Mucosa of rectum (tissue), 2 donors: ENCODE results near the gene PLCB4.

Experiments used
- H3K27ac ChIP-seq, 2 donors: one replicate each; pipeline ENCODE4 v1.7.0; 2013; ENCODE audit warnings: inconsistent platforms in 2 of 2, low read depth in 2 of 2, low read length in 2 of 2
- H3K27me3 ChIP-seq, 2 donors: one replicate each; pipeline ENCODE4 v1.7.0; 2013; ENCODE audit warnings: low read length in 2 of 2; ENCODE audit not compliant: control insufficient read depth in 2 of 2, insufficient read depth in 2 of 2
- H3K36me3 ChIP-seq, 2 donors: one replicate each; pipeline ENCODE4 v1.7.0; 2013; ENCODE audit warnings: low read length in 2 of 2; ENCODE audit not compliant: control insufficient read depth in 2 of 2, insufficient read depth in 2 of 2
- H3K4me1 ChIP-seq, 2 donors: one replicate each; pipeline ENCODE4 v1.7.0; 2013; ENCODE audit warnings: low read length in 2 of 2, mild to moderate bottlenecking in 1 of 2; ENCODE audit not compliant: control insufficient read depth in 2 of 2, insufficient read depth in 2 of 2
- H3K4me3 ChIP-seq, 2 donors: one replicate each; pipeline ENCODE4 v1.7.0; 2013; ENCODE audit warnings: low read length in 2 of 2
- H3K9ac ChIP-seq, 2 donors: one replicate each; pipeline ENCODE4 v1.7.0; 2013; ENCODE audit warnings: low read length in 2 of 2, low read depth in 1 of 2, mild to moderate bottlenecking in 1 of 2
- H3K9me3 ChIP-seq, 2 donors: one replicate each; pipeline ENCODE4 v1.7.0; 2013; ENCODE audit warnings: low read length in 2 of 2; ENCODE audit not compliant: control insufficient read depth in 2 of 2
- donor health status: healthy.
- donor health status: Normal muscosa, but diverticular disease.

Gene PLCB4

DNA sequence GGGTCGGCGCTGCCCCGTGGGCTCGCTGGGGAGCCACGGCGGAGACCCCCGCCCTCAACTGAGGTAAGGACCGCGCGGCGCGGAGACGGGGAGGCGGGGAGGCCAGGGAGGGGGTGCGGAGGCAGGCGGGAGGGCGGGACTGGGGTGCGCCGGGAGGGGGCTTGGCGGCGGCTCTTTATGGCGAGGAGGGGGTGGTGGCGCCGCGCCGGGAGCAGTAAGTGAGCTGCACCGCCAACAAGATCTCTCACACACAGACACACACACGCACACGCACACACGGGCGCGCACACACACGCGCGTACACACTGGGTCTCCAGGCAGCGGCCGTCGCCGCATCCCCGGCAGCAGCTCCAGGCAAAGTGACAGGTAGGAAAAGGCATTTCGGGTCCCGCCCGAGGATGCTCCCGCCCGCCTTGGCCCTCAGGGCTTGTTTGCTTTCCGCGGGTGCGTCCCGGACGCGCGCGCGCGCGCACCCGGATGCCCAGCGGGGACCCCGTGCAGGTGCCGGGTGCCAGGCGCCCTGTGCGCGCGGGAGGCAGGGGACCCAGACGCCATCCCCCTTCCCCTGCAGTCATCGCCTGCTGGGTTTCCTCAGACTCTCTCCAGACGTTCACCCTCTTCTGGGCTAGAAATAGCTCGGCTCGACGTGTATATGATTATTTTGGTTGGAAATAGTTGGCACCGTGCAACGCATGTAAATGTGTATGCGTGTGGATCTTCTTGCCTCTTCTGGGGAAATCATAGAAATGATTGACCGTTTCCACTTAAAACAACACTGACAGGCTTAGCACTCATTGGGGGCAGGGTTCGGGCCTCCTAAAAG, at the start of gene PLCB4:
TSS of gene PLCB4 (plus strand) at position 247 of the 823 bp plus-strand sequence. CDS start 238,728 bp downstream, outside the sequence.
- Histone ChIP-seq H3K27ac (peak within 1 kb of the TSS; percentile 63 to 69), H3K9me3 (no peaks in the 10 kb centered on the region), H3K27me3 (no peaks in the 10 kb centered on the region), H3K4me1 (peaks cover 0 to 8% of the 10 kb centered on the region in 2 donors), H3K9ac (peak within 1 kb of the TSS; percentile 35 to 71), H3K4me3 (peak within 1 kb of the TSS; percentile 73 to 81), H3K36me3 (no peaks in the 10 kb centered on the region)

- Histone ChIP-seq H3K9ac (no peak overlapping the region), H3K27me3 (no peaks in the 10 kb centered on the region), H3K4me3 (no peak overlapping the region), H3K36me3 (no peaks in the 10 kb centered on the region), H3K27ac (no peak overlapping the region), H3K4me1 (no peaks in the 10 kb centered on the region), H3K9me3 (no peaks in the 10 kb centered on the region)
Measured at GRCh38 chr20:9019833-9020232, 49.1 kb upstream of the PLCB4 start.

DNA sequence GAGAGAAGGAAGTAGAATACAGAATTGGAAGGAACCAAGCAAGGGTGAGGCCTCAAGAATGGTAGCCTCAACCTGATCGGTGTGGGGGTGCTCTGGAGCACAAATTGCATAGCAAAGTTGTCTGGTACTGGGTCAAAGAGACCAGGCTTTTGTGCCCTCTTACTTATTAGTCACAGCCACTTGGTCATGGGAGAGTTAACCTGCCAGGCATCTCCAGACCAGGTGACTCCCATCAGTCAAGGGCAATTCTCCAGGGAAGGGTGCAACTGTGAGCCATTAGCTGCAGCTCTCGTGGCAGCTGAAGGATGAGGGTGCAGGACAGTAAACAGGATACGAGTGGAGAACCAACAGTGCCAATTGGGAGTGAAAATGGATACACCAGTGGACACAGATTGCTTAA, 47.7 kb upstream of the PLCB4 start:
- Histone ChIP-seq H3K9ac (no peak overlapping the region), H3K27ac (no peak overlapping the region), H3K27me3 (no peaks in the 10 kb centered on the region), H3K36me3 (no peaks in the 10 kb centered on the region), H3K4me1 (no peaks in the 10 kb centered on the region), H3K4me3 (no peak overlapping the region), H3K9me3 (no peaks in the 10 kb centered on the region)

DNA sequence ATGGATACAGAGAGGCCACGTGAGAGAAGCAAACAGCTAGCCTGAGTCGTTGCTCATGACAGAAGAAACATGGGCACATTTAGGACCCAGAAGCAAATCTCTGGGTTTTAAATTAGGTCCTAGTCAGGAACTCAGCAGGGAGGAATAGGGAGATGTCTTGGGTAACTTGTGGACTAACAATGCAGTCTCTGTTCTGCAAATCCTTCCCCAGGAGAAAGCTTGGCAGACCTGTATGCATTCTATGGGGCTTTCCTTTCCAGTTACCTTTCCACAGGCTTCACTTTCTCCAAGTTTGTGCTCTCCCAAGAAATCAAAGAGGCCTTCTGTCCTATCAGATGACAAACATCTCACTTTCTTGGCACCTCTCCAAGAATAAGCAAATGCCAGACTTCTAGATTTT, 47.2 kb upstream of the PLCB4 start:
- no peaks in the 10 kb centered on the region for H3K9me3 ChIP-seq
- H3K27me3 ChIP-seq = no peaks in the 10 kb centered on the region
- no peaks in the 10 kb centered on the region for H3K4me1 ChIP-seq
- H3K27ac ChIP-seq = no peak overlapping the region
- no peak overlapping the region for H3K9ac ChIP-seq
- no peak overlapping the region for H3K4me3 ChIP-seq
- H3K36me3 ChIP-seq = no peaks in the 10 kb centered on the region

- Histone ChIP-seq H3K36me3 (no peaks in the 10 kb centered on the region), H3K27ac (no peak overlapping the region), H3K27me3 (no peaks in the 10 kb centered on the region), H3K9me3 (no peaks in the 10 kb centered on the region), H3K4me3 (no peak overlapping the region), H3K4me1 (peaks cover 0 to under 1% of the 10 kb centered on the region in 2 donors), H3K9ac (no peak overlapping the region)
Measured at GRCh38 chr20:9022376-9022775, 46.5 kb upstream of the PLCB4 start.

DNA sequence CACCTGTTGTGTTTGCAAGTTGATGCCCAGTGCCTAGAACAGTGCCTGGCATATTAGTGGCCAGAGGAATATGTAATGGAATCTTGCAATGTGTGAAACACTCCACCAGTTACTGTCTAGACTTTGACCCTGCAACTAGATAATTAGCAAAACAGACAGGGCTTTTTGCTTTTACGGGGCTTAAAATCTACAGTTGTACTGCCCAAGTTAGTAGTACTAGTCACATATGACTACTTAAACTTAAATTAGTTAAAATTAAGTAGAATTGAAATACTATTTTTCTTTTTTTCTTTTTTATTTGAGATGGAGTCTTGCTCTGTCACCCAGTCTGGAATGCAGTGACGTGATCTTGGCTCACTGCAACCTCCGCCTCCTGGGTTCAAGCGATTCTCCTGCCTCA, 44.3 kb upstream of the PLCB4 start:
- no peaks in the 10 kb centered on the region for H3K36me3 ChIP-seq
- no peak overlapping the region for H3K27ac ChIP-seq
- no peak overlapping the region for H3K4me3 ChIP-seq
- H3K4me1 ChIP-seq = peaks cover 0 to 2% of the 10 kb centered on the region in 2 donors
- H3K9me3 ChIP-seq = no peaks in the 10 kb centered on the region
- no peak overlapping the region for H3K9ac ChIP-seq
- H3K27me3 ChIP-seq = no peaks in the 10 kb centered on the region

DNA sequence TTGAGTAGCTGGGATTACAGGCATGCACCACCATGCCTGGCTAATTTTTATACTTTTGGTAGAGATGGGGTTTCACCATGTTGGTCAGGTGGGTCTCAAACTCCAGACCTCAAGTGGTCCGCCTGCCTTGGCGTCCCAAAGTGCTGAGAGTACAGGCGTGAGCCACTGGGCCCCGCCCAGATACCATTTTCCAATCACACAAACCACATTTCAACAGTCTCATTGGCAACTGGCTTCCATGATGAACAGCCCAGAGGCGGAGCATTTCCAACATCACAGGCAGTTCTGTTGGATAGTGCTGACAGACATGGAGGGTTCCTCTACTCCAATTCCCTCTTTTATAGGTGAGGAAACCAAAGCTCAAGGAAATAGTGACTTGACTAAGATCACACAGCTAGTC, 43.9 kb upstream of the PLCB4 start:
- H3K9me3 ChIP-seq = no peaks in the 10 kb centered on the region
- H3K36me3 ChIP-seq = no peaks in the 10 kb centered on the region
- H3K27me3 ChIP-seq = no peaks in the 10 kb centered on the region
- no peak overlapping the region for H3K9ac ChIP-seq
- H3K27ac ChIP-seq = no peak overlapping the region
- H3K4me1 ChIP-seq = peaks cover 0 to 2% of the 10 kb centered on the region in 2 donors
- H3K4me3 ChIP-seq = no peak overlapping the region

DNA sequence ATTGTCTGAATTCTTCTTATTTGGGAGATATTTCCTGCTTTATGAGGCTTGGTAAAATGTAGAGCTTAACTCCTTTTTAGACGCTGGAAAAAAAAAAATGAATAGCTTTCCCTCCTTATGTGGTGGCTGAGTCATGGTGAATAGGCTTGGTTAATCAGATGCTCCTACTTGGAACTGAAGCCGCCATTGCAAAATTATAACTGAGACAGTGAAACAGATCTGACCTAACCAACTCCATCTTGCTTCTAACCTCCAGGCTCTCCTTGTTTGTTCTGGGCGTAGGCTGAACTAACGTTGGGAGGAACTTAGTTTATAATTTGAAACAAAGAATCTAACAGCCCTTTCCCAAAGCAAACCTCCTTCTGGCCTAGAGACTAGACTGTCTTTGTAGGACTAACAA, 43.2 kb upstream of the PLCB4 start:
- Histone ChIP-seq H3K27me3 (no peaks in the 10 kb centered on the region), H3K9me3 (no peaks in the 10 kb centered on the region), H3K36me3 (no peaks in the 10 kb centered on the region), H3K4me1 (peaks cover 0 to 2% of the 10 kb centered on the region in 2 donors), H3K4me3 (no peak overlapping the region), H3K9ac (no peak overlapping the region), H3K27ac (no peak overlapping the region)

GRCh38 chr20:9027626-9028025, 41.3 kb upstream of the PLCB4 start:
- Histone ChIP-seq H3K4me1 (peaks cover 0 to 2% of the 10 kb centered on the region in 2 donors), H3K4me3 (no peak overlapping the region)

DNA sequence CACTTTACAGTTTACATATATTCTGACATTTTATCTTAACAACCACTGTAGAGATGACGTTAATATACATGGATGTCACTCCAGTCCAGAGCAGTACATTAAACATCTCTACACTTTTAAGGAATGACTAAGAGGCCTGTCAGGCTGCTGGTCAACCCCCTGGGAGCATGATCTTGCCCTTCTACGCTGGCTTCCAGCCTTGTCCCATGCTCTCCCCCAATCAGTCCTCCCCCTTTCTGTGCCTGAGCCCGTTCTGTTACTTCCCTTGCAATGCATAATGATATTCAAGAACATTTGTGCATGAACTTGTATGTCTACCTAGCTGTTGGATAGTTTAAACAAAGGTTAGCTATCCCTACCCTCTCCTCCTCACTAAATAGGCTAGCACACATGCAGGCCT, 40.5 kb upstream of the PLCB4 start:
- H3K27ac ChIP-seq = no peak overlapping the region
- H3K4me3 ChIP-seq = no peak overlapping the region
- peaks cover 0 to 2% of the 10 kb centered on the region in 2 donors for H3K4me1 ChIP-seq
- H3K9me3 ChIP-seq = no peaks in the 10 kb centered on the region
- H3K27me3 ChIP-seq = no peaks in the 10 kb centered on the region
- H3K36me3 ChIP-seq = no peaks in the 10 kb centered on the region
- H3K9ac ChIP-seq = no peak overlapping the region

More at GRCh38 chr20:9027626-9028025, 41.3 kb upstream of the PLCB4 start:
- no peaks in the 10 kb centered on the region for H3K9me3 ChIP-seq
- H3K27ac ChIP-seq = no peak overlapping the region
- no peaks in the 10 kb centered on the region for H3K27me3 ChIP-seq
- no peak overlapping the region for H3K9ac ChIP-seq
- H3K36me3 ChIP-seq = no peaks in the 10 kb centered on the region
